ENCODE measurements around the gene TOMT.
"Not testable (repeated sequence)": the region's sequence is repeated elsewhere in the genome, so short reads cannot be mapped to it uniquely, and the experiment has no call there.

- TF ChIP-seq CTCF (IDR thresholded peaks at IDR 0.05; ENCODE audit: extremely low read depth in 1 of 2, insufficient read depth in 1 of 2, low read depth in 1 of 2, low read length in 2 of 2); POLR2AphosphoS5 (IDR thresholded peaks at IDR 0.05; ENCODE audit: insufficient read depth, low read depth, low read length); POLR2A (IDR thresholded peaks at IDR 0.05; ENCODE audit: low read depth, low read length); EZH2 (IDR thresholded peaks at IDR 0.05; ENCODE audit: borderline replicate concordance, low read depth, low read length, severe bottlenecking): not testable (repeated sequence)
Measured at GRCh38 chr11:72142086-72142485, 36.4 kb downstream of the TOMT start.

All from endothelial cell of umbilical vein (primary cell).